NCI-H510A (cell line): ENCODE measurements around the gene DUOX2.
"Not testable (repeated sequence)": the region's sequence is repeated elsewhere in the genome, so short reads cannot be mapped to it uniquely, and the experiment has no call there.

Experiments
- DNase-seq: peaks from one replicate; lab custom pipeline; 2025; lab: John Stamatoyannopoulos, UW

Gene DUOX2

DNA sequence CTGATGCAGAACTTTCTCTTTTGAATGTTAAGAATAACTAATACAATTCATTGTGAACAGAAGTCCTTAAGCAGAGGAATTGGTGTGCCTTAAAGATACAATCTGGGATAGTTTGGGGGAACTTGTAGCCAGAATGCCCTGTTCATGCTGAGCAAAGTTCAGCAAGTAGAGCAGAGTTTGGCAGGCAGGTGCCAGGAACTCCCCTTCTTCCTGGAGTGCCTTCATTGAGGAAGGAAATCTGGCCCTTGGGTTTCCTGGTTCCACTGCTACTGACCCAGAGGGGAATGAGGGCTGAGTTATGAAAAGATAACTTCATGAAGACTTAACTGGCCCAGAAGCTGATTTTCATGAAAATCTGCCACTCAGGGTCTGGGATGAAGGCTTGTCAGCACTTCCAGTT lies 40.4 kb downstream of the DUOX2 start:
- not testable (repeated sequence) for DNase-seq

DNA sequence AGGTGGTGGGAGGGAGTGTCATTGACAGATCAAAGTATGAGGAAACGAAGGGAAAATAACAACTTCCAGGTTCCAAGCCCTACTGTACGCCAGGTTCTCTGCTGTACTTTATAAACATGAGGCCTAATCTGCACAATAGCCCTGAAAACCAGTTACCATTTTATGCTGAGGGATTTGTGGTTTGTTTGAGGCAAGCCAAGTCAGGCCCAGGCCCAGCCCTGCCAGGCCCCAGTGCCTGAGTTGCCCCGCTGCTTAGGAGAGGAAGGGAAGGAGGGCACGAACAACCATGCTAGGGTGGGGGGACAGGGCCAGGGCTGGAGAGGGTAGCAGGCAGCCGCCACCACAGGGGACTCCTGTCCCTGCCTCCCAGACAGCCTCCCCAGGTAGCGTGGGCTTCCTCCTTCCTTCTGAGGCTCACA lies 44.0 kb downstream of the DUOX2 start:
- not testable (repeated sequence) for DNase-seq

DNA sequence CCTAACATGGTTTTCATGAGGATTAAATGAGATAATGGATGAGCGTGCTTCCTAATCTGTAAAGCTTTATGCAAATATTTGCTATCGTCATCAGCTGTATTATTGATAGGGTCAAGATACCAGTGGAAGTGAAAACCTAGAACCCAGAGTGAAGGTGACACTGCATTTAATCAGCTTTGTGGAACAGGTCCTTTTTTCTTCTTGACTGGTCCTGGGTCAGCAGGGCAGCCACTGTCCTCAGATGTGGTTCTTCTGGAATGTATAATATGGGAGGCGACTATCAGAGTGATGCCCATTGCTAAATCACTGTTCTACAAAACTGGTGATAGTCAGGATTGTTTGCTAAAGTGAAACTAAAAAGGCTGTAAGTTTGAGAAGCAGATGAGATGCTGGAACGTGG lies 49.6 kb downstream of the DUOX2 start:
- no peak for DNase-seq

DNA sequence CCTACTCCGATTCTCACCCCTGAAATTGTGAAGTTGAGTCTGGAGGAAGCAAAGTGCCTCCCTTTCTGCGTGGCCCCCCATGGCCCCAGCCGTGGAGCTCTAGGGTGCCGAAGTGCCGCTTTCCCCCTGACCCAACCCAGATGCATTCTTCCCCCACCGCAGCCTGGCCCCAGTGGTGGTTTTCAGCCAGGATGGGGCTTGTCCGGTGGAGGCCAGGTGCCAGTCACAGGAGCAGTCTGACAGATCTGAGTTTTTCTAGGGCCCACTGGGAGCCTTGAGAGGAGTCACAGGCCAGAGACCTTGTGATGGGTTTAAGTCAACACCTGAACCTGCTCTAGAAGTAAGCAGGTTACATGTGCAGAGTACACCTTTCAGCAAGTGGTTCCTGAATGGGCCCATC lies 51.7 kb downstream of the DUOX2 start:
- DNase-seq = not testable (repeated sequence)

DNA sequence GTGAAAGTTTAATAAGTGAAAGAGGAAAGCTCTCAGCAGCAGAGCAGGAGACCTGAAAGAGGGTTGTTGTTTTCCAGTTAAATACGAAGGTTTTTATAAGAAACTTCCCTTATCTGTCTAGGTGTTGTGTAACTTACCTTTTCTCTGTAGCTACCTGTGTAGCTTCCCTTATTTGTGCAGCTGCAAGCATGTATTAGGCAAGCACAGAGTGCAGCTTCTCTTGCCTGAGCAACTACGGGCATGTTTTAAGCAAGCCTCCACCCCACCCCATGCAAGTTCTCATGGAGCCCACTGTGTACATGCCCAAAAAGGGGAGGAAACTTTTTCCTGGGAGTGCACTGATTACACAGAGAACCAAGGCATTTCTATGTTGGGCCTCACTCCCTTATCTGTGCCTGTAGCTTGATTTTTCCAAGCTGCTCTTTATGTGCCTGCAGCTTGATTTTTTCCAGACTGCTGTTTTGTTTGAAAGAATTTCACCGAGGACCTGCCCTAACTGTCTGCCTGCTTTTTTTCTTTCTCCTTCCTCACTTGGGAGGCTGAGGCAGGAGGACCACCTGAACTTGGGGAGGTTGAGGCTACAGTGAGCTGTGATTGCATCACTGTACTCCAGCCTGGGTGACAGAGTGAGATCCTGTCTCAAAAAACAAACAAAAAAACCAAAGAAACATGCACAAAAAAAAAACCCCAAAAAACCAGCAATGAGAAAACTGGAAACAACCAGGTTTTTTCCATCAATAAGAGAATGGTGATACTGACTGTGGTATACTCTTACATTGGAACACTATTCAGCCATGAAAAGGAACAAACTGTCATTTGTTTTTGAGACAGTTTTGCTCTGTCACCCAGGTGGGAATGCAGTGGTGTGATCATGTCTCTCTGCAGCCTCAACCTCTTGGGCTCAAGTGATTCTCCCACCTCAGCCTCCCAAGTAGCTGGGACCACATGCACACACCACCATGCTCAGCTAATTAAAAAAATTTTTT lies 55.0 kb downstream of the DUOX2 start:
- not testable (repeated sequence) for DNase-seq

DNA sequence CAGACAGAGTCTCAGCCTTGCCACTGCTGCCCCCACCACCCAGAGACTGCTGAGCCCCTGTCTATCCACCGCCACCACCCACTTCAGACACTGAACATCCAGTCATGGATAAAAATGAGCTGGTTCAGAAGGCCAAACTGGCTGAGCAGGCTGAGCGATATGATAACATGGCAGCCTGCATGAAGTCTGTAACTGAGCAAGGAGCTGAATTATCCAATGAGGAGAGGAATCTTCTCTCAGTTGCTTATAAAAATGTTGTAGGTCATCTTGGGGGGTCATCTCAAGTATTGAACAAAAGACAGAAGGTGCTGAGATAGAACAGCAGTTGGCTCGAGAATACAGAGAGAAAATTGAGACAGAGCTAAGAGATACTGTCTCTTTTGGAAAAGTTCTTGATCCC lies 61.3 kb downstream of the DUOX2 start:
- DNase-seq = not testable (repeated sequence)

DNA sequence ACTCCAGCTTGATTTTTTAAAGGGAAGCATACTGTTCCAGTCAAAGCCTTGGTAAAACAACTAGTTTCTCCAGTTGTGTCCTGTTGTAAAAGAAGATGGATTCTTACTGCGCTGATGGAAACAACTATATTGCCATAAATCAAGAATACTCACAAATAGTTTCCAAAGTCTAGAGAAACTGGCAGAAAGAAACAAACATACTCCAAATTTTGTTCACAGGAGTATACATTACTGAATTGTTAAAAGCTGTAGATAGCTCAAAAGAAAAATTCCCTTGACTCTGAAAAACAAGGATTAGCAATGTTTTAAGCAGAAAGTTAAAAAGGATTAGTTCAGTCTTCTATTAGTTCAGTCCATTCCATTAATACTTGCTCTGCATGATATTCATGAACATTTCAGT lies 63.4 kb downstream of the DUOX2 start:
- DNase-seq = no peak

DNA sequence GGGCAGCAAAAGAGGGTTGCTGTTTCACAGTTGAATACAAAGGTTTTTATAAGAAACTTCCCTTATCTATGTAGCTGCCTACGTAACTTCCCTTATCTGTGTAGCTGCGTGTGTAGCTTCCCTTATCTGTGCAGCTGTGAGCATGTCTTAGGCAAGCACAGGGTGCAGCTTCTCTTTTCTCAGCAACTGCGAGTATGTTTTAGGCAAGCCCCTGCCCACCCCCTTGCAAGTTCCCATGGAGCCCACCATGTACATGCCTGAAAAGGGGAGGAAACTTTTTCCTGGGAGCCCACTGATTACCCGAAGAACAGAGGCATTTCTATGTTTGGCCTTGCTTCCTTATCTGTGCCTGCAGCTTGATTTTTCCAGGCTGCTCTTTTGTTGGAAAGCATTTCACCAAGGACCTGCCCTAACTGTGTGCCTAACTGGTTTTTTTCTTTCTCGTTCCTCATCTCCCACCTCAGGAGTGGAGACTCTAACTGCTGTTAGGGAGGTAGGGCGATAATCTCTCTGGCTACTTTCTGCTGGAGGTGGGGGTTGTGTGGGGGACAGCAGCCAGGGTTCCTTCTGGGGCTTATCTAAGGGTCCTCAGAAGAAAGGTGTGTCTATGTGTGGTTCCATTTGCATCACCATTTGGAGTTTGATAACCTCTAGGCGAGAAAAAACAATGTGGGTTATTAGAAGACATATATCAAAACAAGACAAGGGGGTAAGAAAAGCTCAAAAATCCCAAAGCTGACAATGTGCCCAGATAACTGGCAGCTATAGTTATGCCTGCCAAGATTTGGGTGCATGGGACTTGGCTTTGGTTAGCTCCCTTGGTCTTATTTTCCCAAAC lies 65.0 kb downstream of the DUOX2 start:
- DNase-seq = no peak

DNA sequence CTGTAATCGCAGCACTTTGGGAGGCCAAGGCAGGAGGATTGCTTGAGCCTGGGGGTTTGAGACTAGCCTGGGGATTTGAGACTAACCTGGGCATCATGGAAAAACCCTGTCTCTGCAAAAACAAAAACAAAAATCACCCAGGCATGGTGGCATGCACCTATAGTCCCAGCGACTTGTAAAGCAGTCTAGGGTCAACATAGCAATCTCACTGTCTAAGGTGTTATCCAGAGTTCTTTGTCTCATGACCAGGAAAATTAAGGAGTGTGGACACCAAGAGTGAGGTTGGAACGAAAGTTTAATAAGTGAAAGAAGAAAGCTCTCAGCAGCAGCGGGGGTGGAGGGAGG lies 65.6 kb downstream of the DUOX2 start:
- not testable (repeated sequence) for DNase-seq

DNA sequence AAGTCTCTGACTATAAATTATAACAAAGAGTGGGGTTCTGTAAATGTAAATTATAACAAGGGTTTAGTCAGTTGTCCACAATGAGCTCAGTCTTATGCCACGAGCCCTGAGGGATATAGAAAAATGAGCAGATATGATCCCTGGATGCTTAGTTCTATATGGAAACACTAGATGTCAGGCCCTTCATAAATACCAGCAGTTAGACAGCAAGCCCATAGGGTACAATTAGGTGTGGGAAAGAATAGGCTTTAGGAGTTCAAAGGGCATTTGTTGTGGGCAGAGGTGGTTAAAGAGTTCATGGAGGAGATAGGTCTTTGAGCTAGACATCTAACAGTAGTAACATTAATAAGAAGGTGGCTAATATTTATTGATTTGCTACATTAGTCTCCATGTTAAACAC lies 69.7 kb downstream of the DUOX2 start:
- DNase-seq = not testable (repeated sequence)

DNA sequence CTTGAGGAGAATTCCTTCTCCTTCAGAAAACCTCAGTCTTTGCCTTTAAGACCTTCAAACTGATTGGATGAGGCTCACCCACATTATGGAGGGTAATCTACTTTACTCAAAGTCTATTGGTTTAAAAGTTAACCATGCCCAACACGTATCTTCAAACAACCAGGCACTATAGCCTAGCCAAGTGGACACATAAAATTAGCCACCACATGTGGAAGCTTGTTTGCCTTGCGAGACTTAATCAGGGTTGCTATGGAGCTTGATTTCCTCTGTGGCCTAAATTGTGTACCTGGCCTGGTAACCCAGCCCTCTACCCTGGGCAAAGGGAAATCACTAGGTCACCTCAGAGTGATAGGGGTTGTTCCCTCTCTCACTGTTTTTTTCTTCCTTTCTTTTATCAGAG lies 71.1 kb downstream of the DUOX2 start:
- DNase-seq = not testable (repeated sequence)
